Muscle layer of duodenum (tissue), 2 donors: ENCODE data around the gene ZCCHC24.
A peak's percentile ranks its signal among the peaks of the same experiment; 100 is the strongest.

ENCODE experiments used
- H3K27ac ChIP-seq: one replicate; pipeline ENCODE4 v1.7.0; 2013; ENCODE audit warnings: mild to moderate bottlenecking, low read length
- H3K27me3 ChIP-seq: one replicate; pipeline ENCODE4 v1.7.0; 2013; ENCODE audit warnings: low read depth, mild to moderate bottlenecking, control low read depth, low read length
- H3K36me3 ChIP-seq, 2 donors: one replicate each; pipeline ENCODE4 v1.7.0; 2013; ENCODE audit warnings: low read length in 2 of 2, control low read depth in 1 of 2, mild to moderate bottlenecking in 1 of 2; ENCODE audit not compliant: insufficient read depth in 2 of 2, control insufficient read depth in 1 of 2
- H3K4me1 ChIP-seq, 2 donors: one replicate each; pipeline ENCODE4 v1.7.0; 2013; ENCODE audit warnings: low read length in 2 of 2, mild to moderate bottlenecking in 2 of 2, control low read depth in 1 of 2, moderate library complexity in 1 of 2; ENCODE audit not compliant: insufficient read depth in 2 of 2, control insufficient read depth in 1 of 2
- H3K4me3 ChIP-seq, 2 donors: one replicate each; pipeline ENCODE4 v1.7.0; 2013; ENCODE audit warnings: low read length in 2 of 2, low read depth in 1 of 2, mild to moderate bottlenecking in 1 of 2
- H3K9me3 ChIP-seq, 2 donors: one replicate each; pipeline ENCODE4 v1.7.0; 2013; ENCODE audit warnings: low read length in 2 of 2, control low read depth in 1 of 2, mild to moderate bottlenecking in 1 of 2; ENCODE audit not compliant: control insufficient read depth in 1 of 2
- donor health status: healthy.

ZCCHC24 gene

DNA sequence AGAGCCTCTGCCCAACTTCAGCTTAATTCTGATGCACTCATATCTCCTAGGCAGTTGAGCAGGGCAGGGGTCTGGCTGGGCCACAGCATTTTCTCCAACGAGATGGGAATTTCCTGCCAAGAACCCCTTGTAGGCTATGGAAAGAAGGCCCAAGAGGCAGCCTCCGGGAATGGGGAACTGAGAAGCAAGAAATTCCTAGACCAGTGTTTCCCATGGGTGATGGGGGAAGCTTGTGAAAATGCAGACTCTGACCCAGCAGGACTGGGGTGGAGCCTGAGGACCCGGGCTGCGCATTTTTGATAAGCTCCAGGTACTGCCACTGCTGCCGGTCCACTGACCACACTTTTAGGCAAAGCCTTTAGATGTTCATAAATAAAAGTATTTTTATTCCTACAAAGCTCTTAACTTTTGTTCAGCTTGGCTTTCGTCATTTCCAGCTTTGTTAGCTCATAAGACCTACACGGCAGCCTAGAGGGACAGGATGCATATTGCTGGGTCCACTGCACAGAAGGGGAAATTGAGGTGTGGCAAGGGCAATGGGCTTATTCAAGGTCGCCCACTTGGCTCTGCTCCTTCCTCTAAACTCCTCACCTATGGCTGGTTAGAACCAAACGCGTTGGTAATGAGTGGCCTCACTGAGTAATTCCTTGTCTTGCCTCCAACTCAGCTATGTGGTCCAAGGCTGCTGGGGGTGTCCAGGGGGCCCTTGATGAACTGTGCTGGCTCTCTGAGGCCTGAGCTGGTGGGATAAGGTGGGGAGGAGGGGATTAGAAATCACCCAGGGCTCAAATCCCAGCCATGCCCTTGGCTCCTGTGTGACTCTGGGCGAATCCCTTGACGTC is 29.5 kb downstream of the ZCCHC24 start:
- Histone ChIP-seq H3K4me1 (peaks cover 44 to 53% of the 10 kb centered on the region in 2 donors), H3K36me3 (peaks cover 9 to 19% of the 10 kb centered on the region in 2 donors), H3K27me3 (no peaks in the 10 kb centered on the region), H3K9me3 (no peaks in the 10 kb centered on the region), H3K4me3 (no peak overlapping the region), H3K27ac (no peak overlapping the region)

DNA sequence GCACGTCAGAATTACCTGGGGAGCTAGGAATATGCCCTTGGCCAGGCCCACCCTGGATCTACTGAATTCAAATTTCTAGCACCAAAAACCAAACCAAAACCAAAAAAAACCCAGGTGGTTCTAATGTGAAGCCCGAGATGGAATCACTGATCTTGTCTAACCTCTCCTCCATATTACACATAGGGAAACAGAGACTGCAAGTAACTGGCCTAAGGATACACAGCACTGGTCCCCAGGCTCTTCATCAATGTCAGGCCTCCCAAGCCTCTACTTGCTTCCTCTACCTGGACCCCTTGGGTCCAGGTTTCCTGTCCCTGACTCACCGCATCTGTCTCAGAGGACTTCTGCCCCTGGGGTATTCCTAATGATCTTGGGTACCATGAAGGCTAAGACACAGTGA is 30.7 kb downstream of the ZCCHC24 start:
- H3K27ac ChIP-seq: no peak overlapping the region
- H3K36me3 ChIP-seq: peaks cover 9 to 19% of the 10 kb centered on the region in 2 donors
- no peaks in the 10 kb centered on the region for H3K9me3 ChIP-seq
- no peaks in the 10 kb centered on the region for H3K27me3 ChIP-seq
- peaks cover 44 to 47% of the 10 kb centered on the region in 2 donors for H3K4me1 ChIP-seq
- H3K4me3 ChIP-seq: no peak overlapping the region

- Histone ChIP-seq H3K27ac (no peak overlapping the region), H3K4me1 (peaks cover 28 to 52% of the 10 kb centered on the region in 2 donors)
These were observed 32.2 kb downstream of the ZCCHC24 start for GRCh38 chr10:79413196-79413595.

DNA sequence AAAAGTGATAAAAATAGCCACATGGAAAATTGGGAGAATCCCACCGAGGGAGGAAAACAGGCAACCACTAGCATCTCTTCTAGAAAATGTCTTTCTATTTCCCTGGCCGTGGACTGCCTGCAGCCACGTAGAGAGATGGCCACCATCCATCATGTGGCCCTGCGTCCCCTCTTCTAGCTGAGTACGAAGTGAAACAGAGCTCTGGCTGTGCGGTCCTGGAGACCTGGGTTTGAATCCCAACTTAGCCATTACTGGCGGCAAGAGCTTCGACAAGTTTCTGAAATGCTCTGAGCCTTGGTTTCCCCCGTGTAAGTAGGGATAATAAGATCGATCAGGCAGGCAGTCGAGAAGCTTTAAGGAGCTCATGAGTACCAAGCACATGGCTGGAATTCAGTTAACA is 32.9 kb downstream of the ZCCHC24 start:
- peaks cover 22 to 52% of the 10 kb centered on the region in 2 donors for H3K4me1 ChIP-seq
- H3K27me3 ChIP-seq: no peaks in the 10 kb centered on the region
- H3K9me3 ChIP-seq: no peaks in the 10 kb centered on the region
- peaks cover 9 to 11% of the 10 kb centered on the region in 2 donors for H3K36me3 ChIP-seq
- no peak overlapping the region for H3K4me3 ChIP-seq
- H3K27ac ChIP-seq: no peak overlapping the region

More at GRCh38 chr10:79413196-79413595, 32.2 kb downstream of the ZCCHC24 start:
- Histone ChIP-seq H3K36me3 (peaks cover 9 to 11% of the 10 kb centered on the region in 2 donors), H3K4me3 (no peak overlapping the region), H3K27me3 (no peaks in the 10 kb centered on the region), H3K9me3 (no peaks in the 10 kb centered on the region)

DNA sequence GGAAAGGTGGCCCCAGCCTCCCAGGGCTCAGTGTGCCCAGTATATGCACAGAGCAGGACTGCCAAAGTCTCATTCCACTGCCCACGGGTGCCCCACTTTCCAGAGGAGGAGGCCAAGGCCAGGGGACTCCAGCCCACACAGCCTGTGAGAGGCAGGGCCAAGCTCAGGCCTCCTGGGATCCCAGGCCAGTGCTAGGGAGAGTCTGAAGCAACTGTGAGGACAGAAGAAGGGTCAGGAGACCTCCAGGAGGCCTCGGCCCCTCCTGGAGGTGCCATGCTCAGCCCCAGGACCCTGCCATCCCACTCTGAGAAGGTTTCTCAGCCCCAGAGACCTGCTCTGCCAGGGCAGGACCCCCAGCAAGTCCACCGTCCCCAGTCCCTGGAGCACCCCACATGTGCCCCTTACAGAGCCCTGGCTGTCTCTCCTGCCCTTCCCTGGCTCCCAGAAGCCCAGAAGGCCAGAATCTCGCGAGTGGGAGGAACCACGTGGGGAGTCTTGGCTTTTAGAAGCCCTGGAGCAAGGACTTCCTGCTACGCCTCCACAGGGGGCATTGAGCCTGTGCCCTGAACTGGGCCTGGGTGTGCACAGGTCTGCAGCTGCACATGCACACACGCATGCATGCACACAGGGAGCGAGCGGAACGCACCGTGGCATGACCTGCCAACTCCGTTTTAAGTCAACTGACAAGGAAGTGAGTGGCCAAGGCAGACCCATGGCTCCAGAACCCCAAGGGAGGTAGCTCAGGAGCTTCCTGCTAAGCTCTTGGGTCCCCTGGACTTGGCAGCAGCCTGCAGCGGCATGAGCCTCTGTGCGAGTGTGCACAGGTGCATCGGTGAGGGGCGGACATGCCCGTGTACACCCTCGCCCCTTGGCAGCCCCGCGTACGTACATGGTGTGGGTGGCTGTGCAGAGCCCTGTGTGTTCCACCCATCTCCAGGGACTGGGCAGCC is 33.6 kb downstream of the ZCCHC24 start:
- peaks cover 15 to 58% of the 10 kb centered on the region in 2 donors for H3K4me1 ChIP-seq
- no peaks in the 10 kb centered on the region for H3K27me3 ChIP-seq
- H3K36me3 ChIP-seq: peaks cover 6 to 9% of the 10 kb centered on the region in 2 donors
- no peak overlapping the region for H3K4me3 ChIP-seq
- no peaks in the 10 kb centered on the region for H3K9me3 ChIP-seq
- H3K27ac ChIP-seq: no peak overlapping the region

DNA sequence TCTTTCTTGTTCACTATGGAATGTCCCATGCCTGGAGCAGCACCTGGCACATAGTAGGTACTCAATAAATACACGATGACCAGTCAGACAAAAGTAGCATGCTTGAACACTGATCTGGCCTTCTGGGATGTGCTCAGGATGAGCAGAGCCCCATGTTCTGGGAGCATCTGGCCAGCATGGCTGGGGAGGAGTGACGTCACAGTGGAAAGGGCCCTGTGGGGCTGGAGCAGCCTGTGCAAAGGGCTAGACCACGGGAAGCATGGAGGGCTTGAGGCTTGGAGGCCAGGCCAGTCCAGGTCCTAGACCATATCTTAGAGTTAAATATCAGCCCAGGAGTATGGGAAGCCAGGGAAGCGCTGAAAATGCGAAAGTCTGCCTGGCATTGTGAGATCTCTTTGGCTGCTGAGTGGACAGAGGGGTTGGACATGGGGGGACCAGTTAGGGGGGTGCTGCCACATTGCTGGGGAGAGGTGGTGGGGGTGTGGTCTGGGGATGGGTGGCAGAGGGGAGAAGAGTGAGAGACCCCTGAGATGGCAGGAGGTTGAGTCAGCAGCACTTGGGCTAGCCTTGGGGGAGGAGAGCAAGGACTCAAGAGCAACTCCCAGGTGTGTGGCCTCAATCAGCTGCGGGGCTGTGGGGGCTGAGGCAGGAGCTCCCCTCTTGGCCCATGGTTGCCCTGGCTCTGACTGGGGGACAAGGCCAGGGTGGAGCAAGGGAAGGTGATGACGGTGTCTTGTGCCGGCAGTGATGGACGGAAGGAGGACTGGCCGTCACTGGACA is 34.9 kb downstream of the ZCCHC24 start:
- Histone ChIP-seq H3K4me1 (peaks cover 1 to 71% of the 10 kb centered on the region in 2 donors), H3K9me3 (no peaks in the 10 kb centered on the region), H3K27me3 (no peaks in the 10 kb centered on the region), H3K4me3 (no peak overlapping the region), H3K27ac (no peak overlapping the region), H3K36me3 (peaks cover 0 to 3% of the 10 kb centered on the region in 2 donors)

- no peaks in the 10 kb centered on the region for H3K9me3 ChIP-seq
- peaks cover 0 to 3% of the 10 kb centered on the region in 2 donors for H3K36me3 ChIP-seq
- H3K4me3 ChIP-seq: no peak overlapping the region
- peak overlapping the region; percentile 77 for H3K27ac ChIP-seq
- H3K27me3 ChIP-seq: no peaks in the 10 kb centered on the region
- H3K4me1 ChIP-seq: peaks cover 0 to 79% of the 10 kb centered on the region in 2 donors
These were observed 35.7 kb downstream of the ZCCHC24 start for GRCh38 chr10:79409726-79410085.

DNA sequence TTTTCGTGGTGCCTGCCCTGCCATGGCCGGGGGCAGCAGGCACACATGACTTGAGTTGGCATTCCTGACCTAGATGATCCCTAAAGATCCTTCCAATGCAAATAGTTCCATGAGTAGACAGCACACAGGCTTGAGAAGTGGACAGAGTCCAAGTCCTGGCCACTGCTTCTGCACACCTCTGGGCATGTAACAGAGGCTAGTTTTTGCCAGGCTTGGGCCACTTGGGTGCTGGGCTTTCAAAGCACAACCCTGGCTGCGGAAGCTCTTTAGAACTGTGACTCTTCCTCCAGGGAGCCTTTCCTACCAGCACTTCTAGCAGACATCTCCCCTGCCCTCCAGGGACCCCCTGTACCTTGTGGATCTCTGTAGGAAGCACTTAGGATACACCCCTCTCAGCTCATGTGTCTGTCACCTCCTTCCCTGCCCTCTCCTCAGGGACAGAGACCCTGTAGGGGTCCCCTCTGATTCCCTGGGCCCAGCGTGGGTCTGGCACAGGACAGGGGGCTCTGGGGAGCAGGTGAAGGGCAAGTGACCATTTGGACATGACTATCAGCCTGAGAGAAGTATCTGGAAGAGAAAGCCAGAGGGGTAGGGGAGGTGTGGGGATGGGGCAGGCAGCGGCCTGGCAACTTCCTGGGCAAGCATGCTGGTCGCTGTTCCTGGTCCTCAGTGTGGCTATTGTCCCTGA is 36.2 kb downstream of the ZCCHC24 start:
- Histone ChIP-seq H3K27ac (peak overlapping the region; percentile 77), H3K4me1 (peaks cover 0 to 81% of the 10 kb centered on the region in 2 donors), H3K9me3 (no peaks in the 10 kb centered on the region), H3K27me3 (no peaks in the 10 kb centered on the region), H3K36me3 (peaks cover 0 to 3% of the 10 kb centered on the region in 2 donors), H3K4me3 (no peak overlapping the region)

DNA sequence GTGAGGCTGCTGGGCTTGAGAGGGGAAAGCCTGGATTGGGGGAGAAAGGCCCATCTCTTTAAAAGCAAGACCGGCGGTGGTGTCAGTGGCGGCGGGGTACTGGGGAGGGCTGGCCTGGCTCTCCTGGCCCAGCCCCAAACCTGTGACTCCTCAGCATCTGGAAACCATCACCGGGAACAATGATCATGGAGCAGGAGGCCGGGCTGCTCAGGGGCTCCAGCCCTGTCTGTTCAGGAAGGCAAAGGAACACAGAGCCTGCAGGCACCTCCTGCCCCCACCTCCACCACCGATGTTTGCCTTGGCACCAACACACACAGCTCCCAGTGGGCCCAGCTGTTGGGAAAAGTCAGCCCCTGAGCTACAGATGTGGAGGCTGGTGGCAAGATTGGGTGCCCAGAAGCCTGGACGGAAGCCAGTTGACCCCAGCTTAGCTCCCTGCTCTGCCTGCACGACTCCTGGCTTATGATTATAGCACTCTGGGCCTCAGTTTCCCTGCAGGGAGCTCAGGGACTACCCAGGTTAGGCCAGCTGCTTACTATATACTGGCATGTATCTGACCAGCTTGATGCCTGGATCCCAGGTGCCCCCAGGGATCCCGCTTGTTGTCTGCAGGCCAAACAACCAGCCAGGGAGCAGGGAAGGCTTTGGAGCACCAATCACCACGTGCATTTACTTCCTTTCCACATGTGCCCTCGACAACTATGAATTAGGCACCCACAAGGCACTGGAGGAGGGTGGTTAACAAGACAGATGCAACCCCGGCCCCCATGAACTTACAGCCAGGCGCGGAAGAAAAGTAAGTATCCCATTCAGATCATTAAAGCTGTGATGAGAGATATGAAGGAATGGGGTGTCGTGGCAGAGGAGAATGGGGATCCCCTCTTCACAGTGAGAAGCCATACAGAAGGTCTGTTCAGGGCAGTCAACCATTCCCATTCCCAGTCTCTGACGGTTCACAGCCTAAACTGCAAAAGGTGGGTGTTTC is 37.3 kb downstream of the ZCCHC24 start:
- Histone ChIP-seq H3K4me3 (peak overlapping the region in 1 of 2 donors; percentile 13), H3K27ac (peak overlapping the region; percentile 77), H3K36me3 (no peaks in the 10 kb centered on the region), H3K9me3 (no peaks in the 10 kb centered on the region), H3K27me3 (no peaks in the 10 kb centered on the region), H3K4me1 (peaks cover 0 to 76% of the 10 kb centered on the region in 2 donors)
